OCI-M1 (cell line): ENCODE data around the gene CDX1.
A peak's percentile ranks its signal among the peaks of the same experiment; 100 is the strongest.

ENCODE experiments used
- DNase-seq: peaks from one replicate; lab custom pipeline; 2025; lab: John Stamatoyannopoulos, UW

Gene CDX1

DNA sequence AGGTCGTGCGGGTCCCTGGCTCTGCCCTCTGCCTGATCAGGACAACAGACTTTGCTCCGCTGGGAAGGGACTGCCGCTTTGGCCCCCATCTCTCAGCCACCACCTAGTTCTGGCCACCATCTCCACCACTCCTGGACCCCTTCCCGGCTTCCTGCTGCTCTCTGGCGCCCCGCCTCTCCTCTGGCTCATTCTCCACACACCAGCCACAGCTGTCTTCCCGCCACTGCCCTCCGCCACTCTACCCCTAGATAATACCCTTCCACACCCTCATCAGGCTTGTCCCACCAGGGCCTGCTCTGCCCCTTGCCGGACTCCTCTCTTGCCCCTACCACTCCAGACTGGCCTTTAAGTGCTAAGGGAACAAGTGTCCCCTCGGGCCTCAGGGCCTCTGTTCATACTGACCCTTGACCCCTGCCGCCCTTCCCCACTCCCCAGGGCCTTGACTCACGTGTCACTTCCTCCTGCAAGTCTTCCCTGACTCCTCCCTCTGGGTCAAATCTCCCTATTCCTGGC is 3.0 kb upstream of the CDX1 start:
- DNase-seq = no peak

DNA sequence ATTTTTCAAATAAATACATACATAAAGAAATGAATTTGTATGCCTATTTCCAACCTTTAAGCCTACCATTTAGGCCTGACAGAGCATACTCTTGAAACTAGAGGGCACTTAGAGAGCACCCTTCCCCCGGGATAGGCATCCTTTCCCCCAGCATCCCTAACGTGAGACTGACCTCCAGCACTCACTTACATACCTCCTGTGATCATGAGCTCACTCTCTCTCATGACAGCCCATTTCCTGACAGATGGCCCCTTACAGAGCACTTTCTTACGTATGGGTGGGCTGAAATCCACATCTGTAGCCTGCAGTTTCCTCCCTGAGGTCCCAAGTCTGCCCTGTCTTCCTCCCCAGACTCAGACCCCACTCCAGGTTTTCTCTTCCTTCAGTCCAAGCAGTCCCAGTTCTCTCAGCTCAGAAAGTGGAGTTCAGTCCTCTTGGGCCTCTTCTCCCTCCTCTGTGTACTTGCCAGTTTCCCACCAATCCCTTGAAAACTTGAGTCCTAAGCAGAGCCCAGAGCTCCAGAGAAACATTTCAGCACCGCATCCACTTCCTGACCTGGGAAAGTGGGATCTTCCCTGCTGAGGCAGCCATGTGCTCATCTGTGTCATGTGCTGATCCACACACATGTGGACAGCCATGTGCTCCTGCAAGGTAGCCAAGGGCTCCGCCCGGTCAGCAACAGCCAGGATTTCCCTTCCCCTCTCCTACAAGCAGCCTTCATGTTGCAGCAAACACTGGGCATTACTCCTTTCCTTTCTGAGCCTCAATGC is 2.2 kb upstream of the CDX1 start:
- DNase-seq = no peak

DNA sequence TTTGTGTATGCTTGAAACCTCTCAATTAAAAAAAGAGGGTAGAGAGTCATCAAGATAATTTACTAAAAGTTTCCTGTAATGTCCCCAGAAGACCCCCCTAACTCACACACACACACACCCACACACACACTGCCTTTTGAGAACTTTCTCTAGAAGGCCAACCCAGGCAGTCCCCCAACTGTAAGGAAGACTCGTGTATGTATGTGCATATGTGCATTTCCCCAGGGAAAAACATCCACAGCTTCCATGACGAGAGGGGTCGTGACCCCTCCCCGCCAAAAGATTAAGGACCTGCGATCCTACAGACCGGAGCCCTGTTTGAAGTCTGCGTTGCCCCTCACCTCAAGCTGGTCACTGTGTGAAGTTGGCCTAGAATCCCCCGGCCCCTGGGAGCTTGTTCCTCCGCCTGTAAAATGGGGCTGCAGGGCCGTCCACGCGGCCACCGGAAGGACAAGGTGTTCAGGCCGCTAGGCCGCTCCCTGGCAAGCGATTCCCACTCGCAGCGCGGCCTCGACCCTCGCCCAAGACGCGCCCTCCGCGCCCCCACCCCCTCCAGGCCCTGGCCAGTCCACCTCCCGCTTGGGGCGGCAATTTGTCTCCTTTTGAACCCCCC is 435 bp upstream of the CDX1 start:
- no peak for DNase-seq

DNA sequence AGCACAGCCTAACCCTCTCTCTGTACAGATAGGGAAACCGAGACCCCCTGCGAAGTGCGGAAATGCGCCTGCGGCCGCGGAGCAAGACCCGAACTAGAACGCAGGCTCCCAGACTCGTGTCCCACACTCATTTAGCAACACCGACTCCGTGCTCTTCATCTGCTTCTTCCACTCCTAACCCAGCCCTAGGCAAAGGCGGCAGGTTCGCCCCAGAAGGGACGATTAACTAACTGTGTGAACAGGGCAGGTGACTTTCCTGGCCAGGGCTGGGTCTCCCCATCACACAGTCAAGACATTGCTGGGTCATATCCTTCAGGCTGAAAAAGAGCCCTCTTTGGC is 903 bp downstream of the CDX1 start:
- DNase-seq = no peak

DNA sequence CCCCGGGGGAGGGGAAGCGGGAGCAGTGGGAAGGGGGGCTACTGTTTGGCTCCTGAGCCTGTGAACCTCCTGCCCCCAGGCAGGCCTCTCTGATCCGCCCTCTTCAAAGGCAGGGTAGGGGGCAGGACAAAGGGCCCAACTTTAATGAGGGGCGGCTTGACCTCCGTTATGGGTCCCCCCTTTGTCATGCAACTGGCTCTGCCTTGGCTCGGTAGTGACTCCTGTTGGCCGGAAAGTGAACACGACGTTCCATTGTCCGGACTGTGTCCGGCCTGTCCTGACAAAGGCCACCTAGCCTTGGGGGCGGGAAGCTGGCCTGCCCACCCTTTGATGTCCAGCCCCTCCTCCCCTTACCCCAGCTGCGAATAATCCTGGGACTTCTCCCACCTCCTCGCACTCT is 1.3 kb downstream of the CDX1 start:
- no peak for DNase-seq

DNA sequence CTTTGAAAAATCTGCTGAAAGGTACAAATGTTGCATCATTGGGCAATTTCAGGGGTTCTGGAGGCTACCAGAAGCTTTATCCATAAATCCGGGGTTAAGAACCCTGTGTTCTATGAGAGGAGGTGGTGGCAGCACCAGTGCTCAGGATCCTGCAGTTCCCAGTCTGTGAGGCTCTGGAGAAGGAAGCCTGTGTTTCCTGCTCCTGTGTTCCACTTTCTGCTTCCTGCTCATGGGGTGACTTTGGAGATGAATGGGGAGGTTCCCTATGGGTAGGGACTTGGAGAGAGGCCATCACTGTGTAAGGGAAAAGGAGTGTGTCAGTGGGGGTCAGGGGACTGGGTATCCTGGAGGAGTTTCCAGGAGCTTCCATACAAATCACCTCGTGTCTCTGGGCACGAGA is 2.3 kb downstream of the CDX1 start:
- no peak for DNase-seq

DNA sequence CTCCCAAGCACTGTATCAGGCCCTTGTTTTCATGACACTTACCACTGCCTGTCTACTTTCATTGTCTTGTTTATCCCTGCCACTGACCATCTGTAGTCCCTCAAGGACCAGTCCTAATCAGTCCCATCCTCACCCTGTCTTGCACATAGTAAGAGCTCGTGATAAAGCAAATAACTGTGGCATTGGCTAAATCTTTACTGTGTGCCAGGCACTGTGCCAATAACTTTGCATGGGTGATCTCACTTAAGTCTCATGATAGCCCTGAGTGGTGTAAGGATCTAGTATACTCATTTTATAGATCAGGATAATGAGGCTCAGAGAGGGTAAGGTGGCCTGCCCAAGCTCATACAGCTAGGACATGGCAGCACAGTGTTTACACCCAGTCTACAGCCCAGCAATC is 5.6 kb downstream of the CDX1 start:
- no peak for DNase-seq

DNA sequence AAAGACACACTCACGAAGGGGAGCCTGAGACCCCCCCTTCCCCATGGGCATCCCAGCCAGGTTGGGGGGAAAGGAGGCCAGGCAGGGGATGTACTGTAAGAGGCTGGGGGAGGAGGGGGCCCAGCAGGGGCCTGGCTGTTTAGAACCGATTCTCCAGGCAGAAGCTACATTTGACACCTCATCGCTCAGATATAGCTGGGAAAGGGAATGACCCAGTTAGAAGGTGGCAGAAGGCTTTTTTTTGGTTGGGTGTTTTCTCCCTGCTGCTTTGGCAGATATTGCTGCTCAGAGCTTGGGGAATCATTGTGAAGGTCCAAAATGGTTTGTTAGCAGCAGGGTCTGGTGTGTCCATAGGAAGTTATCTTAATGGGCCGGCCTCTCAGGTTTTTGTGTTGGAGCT is 6.0 kb downstream of the CDX1 start:
- DNase-seq = no peak

DNA sequence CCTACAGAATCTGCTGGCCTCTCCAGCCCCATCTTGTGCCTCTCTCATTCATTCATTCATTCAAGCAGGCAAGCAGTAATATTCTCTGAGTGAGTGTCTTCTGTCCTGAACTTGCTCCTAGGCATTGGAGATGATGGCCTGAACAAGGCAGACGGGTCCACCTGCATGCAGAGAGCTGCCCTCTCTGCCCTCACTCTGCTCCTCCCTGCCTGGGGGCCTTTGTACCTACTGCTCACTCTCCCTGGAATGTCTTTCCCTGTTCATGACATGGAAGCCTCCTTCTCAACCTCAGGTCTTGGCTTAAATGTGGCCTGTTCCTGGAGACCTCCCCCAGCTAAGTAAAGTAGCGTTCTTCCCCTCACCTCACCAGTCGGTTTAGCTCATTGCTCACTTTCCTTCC is 6.6 kb downstream of the CDX1 start:
- no peak for DNase-seq

DNA sequence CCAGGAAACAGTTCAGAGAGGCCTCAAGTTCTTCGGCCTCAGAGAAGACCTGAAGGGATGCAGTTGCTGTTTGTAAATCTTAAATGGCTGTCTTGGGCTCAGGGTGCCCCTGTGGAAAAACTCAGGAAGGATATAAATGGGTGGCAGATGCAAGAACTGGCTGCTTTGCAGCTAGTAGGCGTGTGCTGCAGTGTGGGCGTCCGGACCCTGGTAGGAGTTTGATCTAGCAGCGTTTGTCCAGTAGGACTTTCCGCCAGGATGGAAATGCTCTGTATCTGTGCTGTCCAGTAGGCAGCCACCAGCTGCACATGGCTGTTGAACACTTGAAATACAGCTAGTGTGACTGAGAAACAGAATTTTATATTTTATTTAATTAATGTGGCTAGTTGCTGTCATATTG is 7.7 kb downstream of the CDX1 start:
- no peak for DNase-seq

DNA sequence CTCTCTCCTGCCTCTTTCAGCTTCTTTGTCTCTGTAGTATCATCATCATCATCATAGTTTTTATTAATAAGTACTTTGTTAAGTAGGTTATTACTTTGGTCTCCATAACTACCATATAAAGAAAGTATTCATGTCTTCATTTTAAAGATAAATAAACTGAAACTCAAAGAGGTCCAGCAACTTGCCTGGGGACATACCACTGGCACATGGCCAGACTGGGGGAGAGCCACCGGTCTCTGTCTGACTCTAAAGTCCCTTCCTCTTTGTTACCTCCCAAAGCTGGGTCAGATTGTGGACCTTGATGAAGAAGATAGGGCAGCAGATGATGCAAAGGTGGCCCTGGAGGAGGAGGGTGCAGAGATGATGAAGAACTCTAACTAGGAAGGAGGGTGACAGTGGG is 8.5 kb downstream of the CDX1 start:
- DNase-seq = no peak

DNA sequence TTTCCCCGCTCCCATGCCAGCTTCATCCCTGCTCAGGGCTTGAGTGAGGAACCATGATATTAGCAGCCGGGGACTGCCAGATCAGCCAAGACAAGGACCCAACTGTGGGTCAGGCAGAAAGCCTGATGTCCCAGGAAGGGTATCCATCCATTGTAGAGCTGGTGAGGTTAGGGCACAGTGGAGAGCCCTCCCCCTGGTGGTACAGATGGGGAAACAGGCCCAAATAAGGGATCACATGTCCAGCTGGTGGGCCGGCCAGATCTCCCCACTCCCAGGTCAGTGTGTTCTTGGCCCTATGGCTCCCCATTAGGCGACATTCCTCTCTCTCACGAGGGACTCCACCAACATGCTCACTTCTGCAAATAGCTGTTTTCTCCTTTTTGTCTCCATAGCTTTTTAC is 9.0 kb downstream of the CDX1 start:
- DNase-seq = peak; percentile 53

DNA sequence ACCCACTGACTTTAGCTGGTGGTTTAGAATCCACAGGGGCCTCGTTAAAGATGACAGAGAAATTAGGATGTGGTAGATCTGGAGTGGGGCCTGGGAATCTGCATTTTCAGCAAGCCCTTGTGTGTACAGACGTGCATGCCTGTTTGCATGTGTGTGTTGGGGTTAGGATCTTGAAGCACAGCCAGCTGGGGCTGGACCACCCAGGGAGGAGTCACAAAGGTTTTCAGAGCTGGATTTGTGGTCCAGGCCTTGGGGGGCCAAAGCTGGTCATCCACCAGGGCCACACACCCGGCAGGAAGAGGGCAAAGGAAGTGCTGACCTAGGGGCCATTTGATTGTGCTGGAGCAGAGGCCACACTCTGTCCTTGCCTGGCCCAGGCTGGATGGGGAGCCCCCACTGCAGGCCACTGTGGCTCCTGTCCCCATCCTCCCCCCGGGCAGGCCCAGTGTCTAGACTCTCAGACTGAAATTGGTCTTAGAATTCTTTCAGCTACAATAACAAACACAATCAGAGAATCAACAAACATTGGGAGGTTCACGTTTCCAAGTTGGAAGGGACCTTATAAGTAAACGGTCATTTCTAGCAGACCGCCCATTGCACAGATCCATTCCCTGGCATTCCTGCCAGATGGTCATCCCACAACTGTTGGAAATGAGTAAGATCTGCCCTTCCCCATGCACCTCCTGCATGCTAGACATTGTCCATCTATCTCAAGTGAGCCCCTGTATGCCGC is 10.3 kb downstream of the CDX1 start:
- DNase-seq = no peak

DNA sequence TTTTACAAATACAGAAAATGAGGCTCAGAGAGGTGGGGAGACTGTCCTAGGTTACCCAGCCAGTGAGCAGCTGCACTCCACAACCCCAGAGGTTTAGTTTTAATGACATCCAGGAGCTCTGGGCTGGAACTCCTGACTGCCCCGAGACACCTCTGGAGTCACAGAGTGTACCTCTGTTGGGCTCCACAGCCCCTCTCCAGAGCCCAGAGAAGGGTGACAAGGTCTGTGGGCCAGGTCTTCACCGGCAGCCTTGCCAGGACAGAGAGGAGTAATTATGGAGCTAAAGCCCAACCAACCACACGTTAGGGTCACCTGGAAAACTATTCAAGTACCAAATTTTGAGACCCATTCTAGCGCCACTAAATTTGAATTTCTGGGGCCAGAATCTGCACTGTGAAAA is 11.1 kb downstream of the CDX1 start:
- DNase-seq = no peak

DNA sequence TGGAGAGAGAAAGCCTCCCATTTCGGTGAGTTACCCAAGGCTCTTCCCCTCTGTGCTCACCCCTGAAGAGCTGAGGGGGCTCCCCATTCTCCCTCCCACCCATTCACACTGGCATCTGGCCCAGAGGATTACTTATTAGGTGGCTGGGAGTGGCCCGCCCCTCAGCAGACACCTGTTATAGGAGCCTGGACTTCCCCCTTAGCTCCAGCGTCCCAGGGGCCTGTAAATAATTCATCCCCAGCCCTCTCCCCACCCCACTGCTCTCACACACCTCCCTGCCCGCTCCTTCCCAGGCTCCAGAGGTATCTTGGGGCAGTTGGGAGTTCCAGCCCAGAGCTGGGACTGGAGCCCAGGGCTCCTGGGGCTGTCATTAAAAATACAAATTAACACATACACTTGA is 11.7 kb downstream of the CDX1 start:
- DNase-seq = no peak

DNA sequence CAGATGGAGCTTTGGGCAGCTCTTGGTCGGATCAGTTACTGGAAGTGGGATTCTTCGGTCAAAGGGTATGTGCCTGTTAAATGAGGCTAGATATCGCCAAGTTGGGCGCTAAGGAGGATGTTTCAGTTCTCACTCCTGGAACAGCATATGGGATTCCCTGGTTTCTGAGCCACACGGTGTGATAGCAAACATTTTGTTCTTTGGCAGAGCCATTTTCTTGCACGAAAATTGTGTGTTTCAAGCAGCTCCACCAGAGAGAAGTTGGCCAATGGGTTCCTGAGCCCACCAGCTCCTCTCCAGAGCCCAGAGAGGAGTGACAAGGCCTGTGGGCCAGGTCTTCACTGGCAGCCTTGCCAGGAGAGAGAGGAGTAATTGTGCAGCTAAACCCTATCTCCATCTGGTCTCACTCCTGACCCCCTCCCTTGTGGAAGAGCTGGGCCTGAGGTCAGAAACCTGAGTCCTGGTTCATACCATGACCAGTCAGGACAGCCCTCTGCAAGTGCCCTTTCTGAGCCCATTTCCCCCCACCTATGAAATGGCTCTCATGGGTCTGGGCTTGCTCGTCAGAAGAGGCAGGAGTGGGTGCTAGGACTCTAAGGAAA is 12.5 kb downstream of the CDX1 start:
- DNase-seq = no peak

DNA sequence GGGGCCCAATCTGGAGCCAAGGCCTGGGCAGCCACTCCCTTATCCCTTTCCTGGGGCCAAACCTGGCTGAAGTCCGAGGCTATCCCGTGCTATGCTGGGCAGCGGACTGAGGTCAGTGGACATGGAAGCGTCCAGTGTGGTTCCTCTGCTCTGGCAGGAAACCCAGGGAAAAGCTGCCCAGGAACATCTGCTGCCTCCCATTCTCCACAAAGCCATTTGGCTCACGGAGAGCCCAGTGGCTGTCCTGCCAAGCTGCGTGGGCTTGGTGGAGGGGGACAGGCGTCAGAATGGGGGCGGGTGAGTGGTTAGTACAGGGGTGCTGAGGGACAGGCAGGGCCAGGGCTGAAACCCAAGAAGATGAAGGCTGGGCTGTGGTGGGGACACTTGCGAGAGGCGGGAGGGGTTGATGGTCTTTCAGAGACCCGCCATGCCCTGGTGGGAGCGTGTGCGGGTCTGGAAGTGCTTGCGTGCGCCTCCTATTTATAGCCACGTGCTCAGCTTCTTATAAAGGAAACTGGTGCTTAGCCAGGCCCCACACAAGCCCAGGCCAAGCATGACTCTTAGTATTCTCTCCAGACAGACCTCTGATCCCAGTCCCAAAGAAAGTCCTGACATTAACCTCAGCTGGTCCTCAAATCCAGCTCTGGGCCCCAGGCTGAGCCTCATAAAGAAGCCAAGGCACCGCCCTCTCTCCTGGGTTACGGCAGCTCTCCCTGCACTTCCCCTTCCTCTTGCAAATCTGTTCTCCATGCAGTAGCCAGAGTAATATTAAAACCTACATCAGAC is 13.9 kb downstream of the CDX1 start:
- peak; percentile 4 for DNase-seq

DNA sequence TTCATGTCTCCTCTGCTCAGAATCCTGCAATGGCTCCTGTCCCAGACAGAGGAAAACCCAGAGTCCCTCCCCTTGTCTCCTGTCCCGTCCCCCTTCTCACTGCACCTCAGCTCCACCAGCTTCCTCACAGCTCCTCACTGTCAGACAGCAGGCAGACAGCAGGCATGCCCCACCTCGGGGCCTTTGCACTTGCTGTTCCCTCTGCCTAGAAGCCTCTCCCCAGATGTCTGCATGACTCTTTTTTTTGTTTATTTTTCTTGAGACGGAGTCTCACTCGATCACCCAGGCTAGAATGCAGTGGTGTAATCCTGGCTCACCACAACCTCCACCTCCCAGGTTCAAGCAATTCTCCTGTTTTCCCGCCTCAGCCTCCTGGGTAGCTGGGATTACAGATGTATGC is 14.4 kb downstream of the CDX1 start:
- DNase-seq = no peak

DNA sequence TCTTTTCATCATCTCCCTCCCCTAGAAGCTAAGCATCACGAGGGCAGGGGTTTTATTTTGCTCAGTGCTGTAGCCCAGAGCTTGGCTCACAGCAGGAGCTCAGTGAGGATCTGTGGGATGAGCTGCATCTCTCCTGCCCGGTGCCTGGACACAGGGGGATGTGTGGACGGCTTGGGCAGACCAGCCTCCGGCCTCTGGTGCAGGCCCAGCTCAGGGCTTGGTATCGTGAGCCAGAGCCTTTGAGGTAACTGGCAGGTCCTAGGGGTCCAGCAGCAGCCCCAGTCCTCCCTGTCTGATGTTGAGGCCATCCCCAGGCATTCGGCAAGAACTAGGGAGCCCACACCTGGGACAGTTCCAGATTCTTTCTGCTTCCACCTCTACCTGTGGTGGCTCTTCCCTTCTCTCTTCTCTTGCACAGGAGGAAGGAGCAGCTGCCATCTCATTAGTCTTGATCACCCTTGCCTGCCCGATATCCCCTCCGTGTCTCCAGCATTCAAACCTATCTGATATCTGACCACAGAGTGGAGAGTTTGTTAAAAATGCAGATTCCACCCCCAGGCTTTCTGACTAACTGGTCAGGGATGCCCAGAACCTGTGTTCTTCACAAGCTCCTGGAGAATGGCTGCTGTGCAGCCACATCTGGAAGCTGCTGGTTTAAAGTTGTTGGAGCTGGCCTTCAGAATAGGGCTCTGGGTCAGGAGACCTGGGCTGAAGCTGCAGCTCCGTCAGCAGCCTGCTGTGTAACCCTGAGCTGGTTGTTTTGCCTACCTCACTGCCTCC is 15.4 kb downstream of the CDX1 start:
- no peak for DNase-seq

DNA sequence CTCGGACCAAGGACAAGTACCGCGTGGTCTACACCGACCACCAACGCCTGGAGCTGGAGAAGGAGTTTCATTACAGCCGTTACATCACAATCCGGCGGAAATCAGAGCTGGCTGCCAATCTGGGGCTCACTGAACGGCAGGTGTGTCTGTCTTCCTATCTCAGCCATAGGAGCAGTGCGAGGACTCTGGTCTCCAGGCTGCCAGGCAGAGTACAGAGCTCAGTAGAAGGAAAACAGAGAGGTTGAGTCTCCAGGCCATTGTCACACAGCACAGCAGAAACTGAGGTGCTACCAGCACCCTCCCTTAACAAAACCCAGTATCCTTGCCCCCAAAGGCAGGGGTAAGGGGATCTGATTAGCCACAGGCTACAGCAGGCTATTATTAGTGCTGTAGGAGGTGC is 16.2 kb downstream of the CDX1 start:
- DNase-seq = no peak

DNA sequence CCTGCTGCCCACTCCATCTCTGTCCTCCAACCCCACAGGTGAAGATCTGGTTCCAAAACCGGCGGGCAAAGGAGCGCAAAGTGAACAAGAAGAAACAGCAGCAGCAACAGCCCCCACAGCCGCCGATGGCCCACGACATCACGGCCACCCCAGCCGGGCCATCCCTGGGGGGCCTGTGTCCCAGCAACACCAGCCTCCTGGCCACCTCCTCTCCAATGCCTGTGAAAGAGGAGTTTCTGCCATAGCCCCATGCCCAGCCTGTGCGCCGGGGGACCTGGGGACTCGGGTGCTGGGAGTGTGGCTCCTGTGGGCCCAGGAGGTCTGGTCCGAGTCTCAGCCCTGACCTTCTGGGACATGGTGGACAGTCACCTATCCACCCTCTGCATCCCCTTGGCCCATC is 16.9 kb downstream of the CDX1 start:
- DNase-seq = no peak
